ENCODE measurements around the gene LIN9. TPM values are rescaled to one million over a fixed set of nuclear protein-coding genes. Genes with fewer than 3 reads are reported as not detected.

Gene LIN9
- polyA plus RNA-seq, 4 donors, result 10.4 to 14.2 (median 11.1) TPM

- DNase-seq (ENCODE audit: low read depth in 4 of 4, low spot score in 3 of 4), result no peak
Observed at GRCh38 chr1:226185141-226186036, 123.6 kb downstream of the LIN9 start.

GRCh38 chr1:226181996-226182714 is 126.8 kb downstream of the LIN9 start:
- DNase-seq (ENCODE audit: low read depth in 4 of 4, low spot score in 3 of 4), result no peak

Other genes starting within 250 kb of the LIN9 start
- gene H3-3A, start 246.4 kb downstream of the LIN9 start, polyA plus RNA-seq (ENCODE audit: insufficient read length in 4 of 4), result 1,000 to 10,000 TPM; 1,093 to 1,770 (median 1,297) TPM
- 10 to 100 TPM; 52.2 to 78.1 (median 59.8) TPM for gene ACBD3, start 122.4 kb downstream of the LIN9 start, polyA plus RNA-seq (ENCODE audit: insufficient read length in 4 of 4)
- gene MIXL1, start 85.5 kb downstream of the LIN9 start, polyA plus RNA-seq (ENCODE audit: insufficient read length in 4 of 4), result under 1 TPM; 0.22 to 0.47 (median 0.35) TPM
- 100 to 1,000 TPM in 3 of 4 donors, 10 to 100 TPM in 1; 80.1 to 129 (median 127) TPM for gene PARP1, start 98.9 kb upstream of the LIN9 start, polyA plus RNA-seq (ENCODE audit: insufficient read length in 4 of 4)
- 1 to 10 TPM in 3 of 4 donors, under 1 TPM in 1; 0.70 to 2.3 (median 1.4) TPM for gene STUM, start 239.6 kb upstream of the LIN9 start, polyA plus RNA-seq (ENCODE audit: insufficient read length in 4 of 4)

All from left renal pelvis (tissue), 4 donors.